Right renal cortex interstitium (tissue), 3 donors: ENCODE data around the gene PKP2. TPM values are rescaled to one million over a fixed set of nuclear protein-coding genes. Genes with fewer than 3 reads are reported as not detected.

Experiments
- DNase-seq, 3 donors: peaks; one replicate each; pipeline ENCODE4 v3.0.0-alpha.2; 2013; ENCODE audit warnings: low read depth in 3 of 3, low spot score in 2 of 3
- polyA plus RNA-seq, 3 donors: library from polyadenylated mRNA; unstranded; fragments of 120-200 nt; gene quantifications; one replicate each; pipeline ENCODE4 v1.2.1, GENCODE V29; 2013; ENCODE audit not compliant: insufficient read length in 3 of 3

Gene PKP2
- polyA plus RNA-seq, 3 donors, result 21.2 to 24.1 (median 21.5) TPM

- no peak for DNase-seq
These were observed 74.9 kb downstream of the PKP2 start for GRCh38 chr12:32821710-32822109.

GRCh38 chr12:32821293-32821692 lies 75.3 kb downstream of the PKP2 start:
- DNase-seq, result no peak

- no peak for DNase-seq
These were observed 76.1 kb downstream of the PKP2 start for GRCh38 chr12:32820376-32820931.

GRCh38 chr12:32819424-32819823 lies 77.2 kb downstream of the PKP2 start:
- DNase-seq, result no peak

GRCh38 chr12:32811686-32812392 lies 84.7 kb downstream of the PKP2 start:
- no peak for DNase-seq

GRCh38 chr12:32809846-32810245 lies 86.7 kb downstream of the PKP2 start:
- no peak for DNase-seq

GRCh38 chr12:32809196-32809595 lies 87.4 kb downstream of the PKP2 start:
- DNase-seq, result no peak

GRCh38 chr12:32804301-32804700 lies 92.3 kb downstream of the PKP2 start:
- no peak for DNase-seq

- no peak for DNase-seq
These were observed 95.2 kb downstream of the PKP2 start for GRCh38 chr12:32801269-32801980.

- DNase-seq, result no peak
These were observed 102.3 kb downstream of the PKP2 start for GRCh38 chr12:32794281-32794680.

GRCh38 chr12:32789916-32790315 lies 106.7 kb downstream of the PKP2 start:
- DNase-seq, result no peak

- no peak for DNase-seq
These were observed 107.1 kb downstream of the PKP2 start for GRCh38 chr12:32789446-32789845.

GRCh38 chr12:32788405-32788804 lies 108.2 kb downstream of the PKP2 start:
- DNase-seq, result no peak

GRCh38 chr12:32785557-32785956 lies 111.0 kb downstream of the PKP2 start:
- DNase-seq, result no peak

- no peak for DNase-seq
These were observed 113.5 kb downstream of the PKP2 start for GRCh38 chr12:32783029-32783428.

- DNase-seq, result peak in 2 of 3 donors; percentile 13 to 16
These were observed 116.5 kb downstream of the PKP2 start for GRCh38 chr12:32780071-32780470.

- DNase-seq, result no peak
These were observed 118.8 kb downstream of the PKP2 start for GRCh38 chr12:32777691-32778175.

- no peak for DNase-seq
These were observed 119.4 kb downstream of the PKP2 start for GRCh38 chr12:32777159-32777558.

GRCh38 chr12:32776258-32776657 lies 120.3 kb downstream of the PKP2 start:
- DNase-seq, result no peak

- DNase-seq, result no peak
These were observed 122.9 kb downstream of the PKP2 start for GRCh38 chr12:32773691-32774090.

GRCh38 chr12:32770141-32770540 lies 126.4 kb downstream of the PKP2 start:
- no peak for DNase-seq

- no peak for DNase-seq
These were observed 128.1 kb downstream of the PKP2 start for GRCh38 chr12:32768518-32768917.
